Renal pelvis (tissue), 4 donors: ENCODE measurements around the gene DBNDD2. TPM values are rescaled to one million over a fixed set of nuclear protein-coding genes. Genes with fewer than 3 reads are reported as not detected.

ENCODE experiments used
- DNase-seq: peaks from one replicate; pipeline ENCODE4 v3.0.0-alpha.2; 2013
- polyA plus RNA-seq, 3 donors: library from polyadenylated mRNA; unstranded; fragments of 120-200 nt; gene quantifications; one replicate each; pipeline ENCODE4 v1.2.1, GENCODE V29; 2013; ENCODE audit not compliant: insufficient read length in 3 of 3

Gene DBNDD2
- polyA plus RNA-seq, 3 donors = 24.3 to 25.7 (median 24.8) TPM

- no peak for DNase-seq
Observed at GRCh38 chr20:45445805-45446562, 37.9 kb downstream of the DBNDD2 start.

- DNase-seq = no peak
Observed at GRCh38 chr20:45448270-45448669, 40.2 kb downstream of the DBNDD2 start.

- no peak for DNase-seq
Observed at GRCh38 chr20:45449528-45449927, 41.4 kb downstream of the DBNDD2 start.

- DNase-seq = peak; percentile 56
Observed at GRCh38 chr20:45450097-45450818, 42.2 kb downstream of the DBNDD2 start.

- no peak for DNase-seq
Observed at GRCh38 chr20:45452238-45452637, 44.1 kb downstream of the DBNDD2 start.

- DNase-seq = no peak
Observed at GRCh38 chr20:45452772-45453691, 44.9 kb downstream of the DBNDD2 start.

GRCh38 chr20:45456632-45457031 lies 48.5 kb downstream of the DBNDD2 start:
- DNase-seq = no peak

- DNase-seq = no peak
Observed at GRCh38 chr20:45459606-45460005, 51.5 kb downstream of the DBNDD2 start.

Other genes with a start within 250 kb of the DBNDD2 start
- gene PI3, start 233.4 kb upstream of the DBNDD2 start, polyA plus RNA-seq = not detected
- under 1 TPM in 1 of 3 donors, not detected in 2; 0.16 TPM for gene SEMG1, start 201.3 kb upstream of the DBNDD2 start, polyA plus RNA-seq
- gene SEMG2, start 186.9 kb upstream of the DBNDD2 start, polyA plus RNA-seq = under 1 TPM in 1 of 3 donors, not detected in 2; 0.10 TPM
- under 1 TPM in 2 of 3 donors, not detected in 1; 0.28 to 0.69 TPM for gene SLPI, start 153.7 kb upstream of the DBNDD2 start, polyA plus RNA-seq
- gene RBPJL, start 101.4 kb upstream of the DBNDD2 start, polyA plus RNA-seq = not detected
- under 1 TPM; 0.21 to 0.43 (median 0.34) TPM for gene MATN4, start 100.0 kb upstream of the DBNDD2 start, polyA plus RNA-seq
- 100 to 1,000 TPM; 136 to 187 (median 157) TPM for gene SDC4, start 59.9 kb upstream of the DBNDD2 start, polyA plus RNA-seq
- gene SYS1, start 45.1 kb upstream of the DBNDD2 start, polyA plus RNA-seq = 10 to 100 TPM; 32.0 to 36.5 (median 36.1) TPM
- 1 to 10 TPM; 1.3 to 3.0 (median 2.0) TPM for gene TP53TG5, start 30.0 kb upstream of the DBNDD2 start, polyA plus RNA-seq
- 10 to 100 TPM; 98.2 to 99.1 (median 98.8) TPM for gene PIGT, start 7.9 kb downstream of the DBNDD2 start, polyA plus RNA-seq
- 100 to 1,000 TPM; 204 to 219 (median 205) TPM for gene WFDC2, start 61.5 kb downstream of the DBNDD2 start, polyA plus RNA-seq
- gene SPINT3, start 107.3 kb downstream of the DBNDD2 start, polyA plus RNA-seq = not detected
- gene WFDC6, start 131.2 kb downstream of the DBNDD2 start, polyA plus RNA-seq = under 1 TPM in 1 of 3 donors, not detected in 2; 0.37 TPM
- under 1 TPM; 0.20 to 0.47 (median 0.36) TPM for gene EPPIN, start 139.1 kb downstream of the DBNDD2 start, polyA plus RNA-seq
- gene WFDC8, start 171.0 kb downstream of the DBNDD2 start, polyA plus RNA-seq = under 1 TPM in 1 of 3 donors, not detected in 2; 0.24 TPM
- not detected for gene WFDC10A, start 221.4 kb downstream of the DBNDD2 start, polyA plus RNA-seq
- gene WFDC9, start 223.0 kb downstream of the DBNDD2 start, polyA plus RNA-seq = not detected